Suppressor macrophage treated with lipopolysaccharide for 1 hour (primary cell): Measurements from ENCODE around the gene IL5RA.
A peak's percentile ranks its signal among the peaks of the same experiment; 100 is the strongest.

Source experiments
- DNase-seq, 3 donors: peaks; one replicate each; pipeline ENCODE4 v3.0.0-alpha.2; 2020 to 2022

IL5RA gene

GRCh38 chr3:3110299-3110630, at the start of gene IL5RA:
IL5RA (minus strand) TSS chr3:3110374; CDS start chr3:3104984, 5,390 bp downstream.
- no peak for DNase-seq

GRCh38 chr3:3157484-3157883, 47.3 kb upstream of the IL5RA start:
- no peak for DNase-seq

GRCh38 chr3:3154879-3155610, 44.9 kb upstream of the IL5RA start:
- no peak for DNase-seq

- no peak for DNase-seq
Observed at GRCh38 chr3:3151513-3151912, 41.3 kb upstream of the IL5RA start.

GRCh38 chr3:3149560-3149959, 39.4 kb upstream of the IL5RA start:
- no peak for DNase-seq

GRCh38 chr3:3145831-3146230, 35.7 kb upstream of the IL5RA start:
- no peak for DNase-seq

GRCh38 chr3:3141939-3142338, 31.8 kb upstream of the IL5RA start:
- no peak for DNase-seq

- no peak for DNase-seq
Observed at GRCh38 chr3:3137526-3137925, 27.4 kb upstream of the IL5RA start.

GRCh38 chr3:3134750-3135448, 24.7 kb upstream of the IL5RA start:
- peak in 1 of 3 donors; percentile 7 for DNase-seq

- no peak for DNase-seq
Observed at GRCh38 chr3:3133500-3133899, 23.3 kb upstream of the IL5RA start.

- no peak for DNase-seq
Observed at GRCh38 chr3:3129579-3129978, 19.4 kb upstream of the IL5RA start.

- DNase-seq: peak in 1 of 3 donors; percentile 12
Observed at GRCh38 chr3:3127432-3128010, 17.3 kb upstream of the IL5RA start.

- DNase-seq: peak; percentile 97 to 99 (median 99)
Observed at GRCh38 chr3:3126477-3127431, 16.6 kb upstream of the IL5RA start, which contains the start of gene TRNT1. TRNT1 (plus strand) TSS chr3:3126940; CDS start chr3:3129041, 2,101 bp downstream.

- DNase-seq: no peak
Observed at GRCh38 chr3:3125977-3126376, 15.8 kb upstream of the IL5RA start.

- DNase-seq: no peak
Observed at GRCh38 chr3:3119393-3119851, 9.2 kb upstream of the IL5RA start.

- no peak for DNase-seq
Observed at GRCh38 chr3:3117651-3118050, 7.5 kb upstream of the IL5RA start.

- DNase-seq: no peak
Observed at GRCh38 chr3:3113042-3113709, 3.0 kb upstream of the IL5RA start.

- DNase-seq: no peak
Observed at GRCh38 chr3:3110749-3111361, 681 bp upstream of the IL5RA start.

GRCh38 chr3:3109407-3110298, 521 bp downstream of the IL5RA start:
- DNase-seq: no peak

- no peak for DNase-seq
Observed at GRCh38 chr3:3107858-3108257, 2.3 kb downstream of the IL5RA start.

GRCh38 chr3:3107181-3107580, 3.0 kb downstream of the IL5RA start:
- DNase-seq: no peak
